Neural cell (in vitro differentiated cells): Measurements from ENCODE around the gene ARHGEF1. TPM values are rescaled to one million over a fixed set of nuclear protein-coding genes. Genes with fewer than 3 reads are reported as not detected.
A peak's percentile ranks its signal among the peaks of the same experiment; 100 is the strongest.

Experiments used
- H2AFZ ChIP-seq: fragments of 200-600, 300-800 bp; sonication (generic), shearing (Covaris generic); 2 replicates; pipeline ENCODE4 v1.6.0; 2014; ENCODE audit warnings: low read depth, mild to moderate bottlenecking, antibody characterized with exemption, low read length, moderate library complexity
- H3F3A ChIP-seq: fragments of 200-600 bp; shearing (Covaris generic); 2 replicates; pipeline ENCODE4 v1.6.1; 2016; ENCODE audit warnings: mild to moderate bottlenecking, moderate library complexity, mixed read lengths, antibody characterized with exemption, low read length; ENCODE audit not compliant: insufficient read depth, poor library complexity, severe bottlenecking
- H3K27ac ChIP-seq: fragments of 200-600, 300-800 bp; sonication (generic), shearing (Covaris generic); 2 replicates; pipeline ENCODE4 v1.5.1; 2014; ENCODE audit warnings: mild to moderate bottlenecking, low read length, moderate library complexity
- H3K27me3 ChIP-seq: fragments of 300-800, 200-600 bp; sonication (generic), shearing (Covaris generic); 2 replicates; pipeline ENCODE4 v1.6.0; 2014; ENCODE audit warnings: mild to moderate bottlenecking, low read depth, low read length, moderate library complexity; ENCODE audit not compliant: insufficient read depth
- H3K36me3 ChIP-seq: fragments of 300-800, 200-600 bp; sonication (generic), shearing (Covaris generic); 2 replicates; pipeline ENCODE4 v1.5.1; 2014; ENCODE audit warnings: mild to moderate bottlenecking, antibody characterized with exemption, low read length, moderate library complexity; ENCODE audit not compliant: insufficient read depth
- H3K4me2 ChIP-seq: fragments of 300-800, 200-600 bp; sonication (generic), shearing (Covaris generic); 2 replicates; pipeline ENCODE4 v1.6.0; 2014; ENCODE audit warnings: mild to moderate bottlenecking, low read length
- H3K4me3 ChIP-seq: fragments of 300-800, 200-600 bp; sonication (generic), shearing (Covaris generic); 2 replicates; pipeline ENCODE4 v1.5.1; 2014; ENCODE audit warnings: mild to moderate bottlenecking, low read length, moderate library complexity
- H3K79me2 ChIP-seq: fragments of 200-600 bp; shearing (Covaris generic); replicated peaks from 2 replicates; pipeline ENCODE4 v1.6.0; 2014; ENCODE audit warnings: mild to moderate bottlenecking, low read length, moderate library complexity; ENCODE audit not compliant: insufficient read depth
- H3K9ac ChIP-seq: fragments of 300-800, 200-600 bp; sonication (generic), shearing (Covaris generic); 2 replicates; pipeline ENCODE4 v1.6.1; 2016; ENCODE audit warnings: mild to moderate bottlenecking, low read length, mixed read lengths
- H3K9me2 ChIP-seq: fragments of 200-600 bp; shearing (Covaris generic); 2 replicates; pipeline ENCODE4 v1.6.1; 2016; ENCODE audit warnings: mild to moderate bottlenecking, low read length, mixed read lengths; ENCODE audit not compliant: insufficient read depth
- H3K9me3 ChIP-seq: fragments of 200-600, 300-800 bp; sonication (generic), shearing (Covaris generic); 2 replicates; pipeline ENCODE4 v1.6.1; 2016; ENCODE audit warnings: mild to moderate bottlenecking, mixed run types, low read length, moderate library complexity, mixed read lengths
- H4K20me1 ChIP-seq: fragments of 200-600 bp; shearing (Covaris generic); 2 replicates; pipeline ENCODE4 v1.6.1; 2016; ENCODE audit warnings: mild to moderate bottlenecking, mixed run types; ENCODE audit not compliant: insufficient read depth
- EP300 ChIP-seq: fragments of 450-650 bp; conservative IDR thresholded peaks from 2 replicates; pipeline ENCODE4 v1.6.1; 2014; ENCODE audit warnings: antibody characterized with exemption, mild to moderate bottlenecking, moderate library complexity; ENCODE audit not compliant: poor library complexity, severe bottlenecking
- EZH2 ChIP-seq: fragments of 200-600, 300-800 bp; shearing (Covaris generic), sonication (generic); IDR thresholded peaks from 2 replicates; pipeline ENCODE4 v1.6.1; 2014; ENCODE audit warnings: antibody characterized with exemption, low read length, borderline replicate concordance, mild to moderate bottlenecking; ENCODE audit not compliant: insufficient read depth, poor library complexity, severe bottlenecking
- MXI1 ChIP-seq: fragments of 450-650 bp; conservative IDR thresholded peaks from 2 replicates; pipeline ENCODE4 v1.6.1; 2014; ENCODE audit warnings: antibody characterized with exemption, mild to moderate bottlenecking; ENCODE audit not compliant: poor library complexity, severe bottlenecking
- POLR2AphosphoS5 ChIP-seq: IDR thresholded peaks from 2 replicates; pipeline ENCODE4 v1.6.1; 2012
- RAD21 ChIP-seq: fragments of 450-650 bp; conservative IDR thresholded peaks from 2 replicates; pipeline ENCODE4 v1.6.1; 2014; ENCODE audit warnings: antibody characterized with exemption, mild to moderate bottlenecking, moderate library complexity
- SMC3 ChIP-seq: fragments of 450-650 bp; conservative IDR thresholded peaks from 2 replicates; pipeline ENCODE4 v1.6.1; 2014; ENCODE audit warnings: antibody characterized with exemption, mild to moderate bottlenecking, moderate library complexity; ENCODE audit not compliant: poor library complexity
- TAF1 ChIP-seq: IDR thresholded peaks from 2 replicates; pipeline ENCODE4 v1.6.1; 2012; ENCODE audit warnings: low read depth
- polyA plus RNA-seq: library from polyadenylated mRNA; depleted of rRNA; stranded (reverse); fragments of >200 nt; gene quantifications from 2 replicates; pipeline ENCODE4 v1.2.3, GENCODE V29; 2014
- TF ChIP-seq, protein P1 (sequence below): fragments of 450-650 bp; IDR thresholded peaks from 2 replicates; pipeline ENCODE4 v1.5.1; 2014; ENCODE audit warnings: antibody characterized with exemption, mild to moderate bottlenecking, moderate library complexity; ENCODE audit not compliant: poor library complexity, severe bottlenecking
- TF ChIP-seq, protein P2 (sequence below): IDR thresholded peaks from 2 replicates; pipeline ENCODE4 v1.6.1; 2012; ENCODE audit warnings: borderline replicate concordance

ARHGEF1 gene
- polyA plus RNA-seq, 1 donor from 2014 or later, result 12.0 TPM

DNA sequence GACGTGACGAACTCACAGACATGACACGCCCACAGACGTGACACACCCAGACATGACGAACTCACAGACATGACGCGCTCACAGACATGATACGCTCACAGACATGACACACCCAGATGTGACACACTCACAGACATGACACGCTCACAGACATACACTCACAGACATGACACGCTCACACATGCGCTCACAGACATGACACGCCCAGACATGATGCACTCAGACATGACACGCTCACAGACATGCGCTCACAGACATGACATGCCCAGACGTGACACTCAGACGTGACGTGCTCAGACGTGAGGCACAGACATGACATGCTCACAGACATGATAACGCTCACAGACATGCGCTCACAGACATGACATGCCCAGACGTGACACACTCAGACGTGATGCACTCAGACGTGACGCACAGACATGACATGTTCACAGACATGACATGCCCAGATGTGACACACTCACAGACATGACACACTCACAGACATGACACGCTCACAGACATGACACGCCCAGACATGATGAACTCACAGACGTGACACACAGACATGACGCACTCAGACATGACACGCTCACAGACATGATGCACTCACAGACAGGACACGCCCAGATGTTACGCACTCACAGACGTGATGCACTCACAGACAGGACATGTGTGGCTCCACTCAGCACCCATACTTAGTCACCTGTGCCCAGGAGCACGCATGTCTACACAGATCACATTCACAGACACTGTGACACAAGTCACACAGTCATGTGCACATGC lies 37.1 kb downstream of the ARHGEF1 start:
- TF ChIP-seq POLR2AphosphoS5 (peak; percentile 26), MXI1 (no peak)
- no peak overlapping the region for H2AFZ ChIP-seq

DNA sequence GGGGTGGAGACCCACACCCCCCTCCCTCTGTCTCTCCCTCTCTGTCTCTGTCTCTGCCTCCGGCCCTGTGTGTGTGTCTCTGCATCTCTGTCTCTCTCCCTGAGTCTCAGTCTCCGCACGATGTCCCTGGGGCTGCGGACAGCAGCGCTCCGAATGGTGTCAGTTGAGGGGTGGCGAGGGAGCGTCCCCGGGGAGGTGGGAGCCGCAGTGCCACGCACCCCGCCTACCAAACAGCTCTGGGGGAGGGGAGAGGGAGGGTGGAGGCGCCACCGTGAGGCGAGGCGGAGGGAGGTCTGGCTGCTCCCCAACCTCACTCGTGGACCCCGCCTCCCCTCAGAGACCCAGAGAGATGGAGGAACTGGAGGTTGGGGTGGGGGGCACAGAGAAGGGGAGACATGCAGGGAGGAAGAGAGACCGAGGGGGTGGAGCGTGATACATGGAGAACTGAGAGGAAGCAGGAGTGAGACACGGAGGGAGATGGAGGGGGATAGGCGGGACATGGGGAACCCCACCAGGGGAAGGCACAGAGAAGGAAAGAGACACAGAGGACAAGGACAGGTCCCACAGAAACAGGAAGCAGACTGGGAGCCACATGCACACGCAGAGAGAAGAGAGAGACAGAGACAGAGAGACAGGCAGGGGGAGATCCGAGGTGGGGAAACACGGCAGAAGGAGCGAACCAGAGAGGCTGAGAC lies 38.0 kb downstream of the ARHGEF1 start:
- TF ChIP-seq SMC3, result no peak
- TF ChIP-seq TAF1, result no peak
- TF ChIP-seq RAD21, result no peak
- TF ChIP-seq, protein P1, sequence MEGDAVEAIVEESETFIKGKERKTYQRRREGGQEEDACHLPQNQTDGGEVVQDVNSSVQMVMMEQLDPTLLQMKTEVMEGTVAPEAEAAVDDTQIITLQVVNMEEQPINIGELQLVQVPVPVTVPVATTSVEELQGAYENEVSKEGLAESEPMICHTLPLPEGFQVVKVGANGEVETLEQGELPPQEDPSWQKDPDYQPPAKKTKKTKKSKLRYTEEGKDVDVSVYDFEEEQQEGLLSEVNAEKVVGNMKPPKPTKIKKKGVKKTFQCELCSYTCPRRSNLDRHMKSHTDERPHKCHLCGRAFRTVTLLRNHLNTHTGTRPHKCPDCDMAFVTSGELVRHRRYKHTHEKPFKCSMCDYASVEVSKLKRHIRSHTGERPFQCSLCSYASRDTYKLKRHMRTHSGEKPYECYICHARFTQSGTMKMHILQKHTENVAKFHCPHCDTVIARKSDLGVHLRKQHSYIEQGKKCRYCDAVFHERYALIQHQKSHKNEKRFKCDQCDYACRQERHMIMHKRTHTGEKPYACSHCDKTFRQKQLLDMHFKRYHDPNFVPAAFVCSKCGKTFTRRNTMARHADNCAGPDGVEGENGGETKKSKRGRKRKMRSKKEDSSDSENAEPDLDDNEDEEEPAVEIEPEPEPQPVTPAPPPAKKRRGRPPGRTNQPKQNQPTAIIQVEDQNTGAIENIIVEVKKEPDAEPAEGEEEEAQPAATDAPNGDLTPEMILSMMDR, result no peak
- TF ChIP-seq, protein P2, sequence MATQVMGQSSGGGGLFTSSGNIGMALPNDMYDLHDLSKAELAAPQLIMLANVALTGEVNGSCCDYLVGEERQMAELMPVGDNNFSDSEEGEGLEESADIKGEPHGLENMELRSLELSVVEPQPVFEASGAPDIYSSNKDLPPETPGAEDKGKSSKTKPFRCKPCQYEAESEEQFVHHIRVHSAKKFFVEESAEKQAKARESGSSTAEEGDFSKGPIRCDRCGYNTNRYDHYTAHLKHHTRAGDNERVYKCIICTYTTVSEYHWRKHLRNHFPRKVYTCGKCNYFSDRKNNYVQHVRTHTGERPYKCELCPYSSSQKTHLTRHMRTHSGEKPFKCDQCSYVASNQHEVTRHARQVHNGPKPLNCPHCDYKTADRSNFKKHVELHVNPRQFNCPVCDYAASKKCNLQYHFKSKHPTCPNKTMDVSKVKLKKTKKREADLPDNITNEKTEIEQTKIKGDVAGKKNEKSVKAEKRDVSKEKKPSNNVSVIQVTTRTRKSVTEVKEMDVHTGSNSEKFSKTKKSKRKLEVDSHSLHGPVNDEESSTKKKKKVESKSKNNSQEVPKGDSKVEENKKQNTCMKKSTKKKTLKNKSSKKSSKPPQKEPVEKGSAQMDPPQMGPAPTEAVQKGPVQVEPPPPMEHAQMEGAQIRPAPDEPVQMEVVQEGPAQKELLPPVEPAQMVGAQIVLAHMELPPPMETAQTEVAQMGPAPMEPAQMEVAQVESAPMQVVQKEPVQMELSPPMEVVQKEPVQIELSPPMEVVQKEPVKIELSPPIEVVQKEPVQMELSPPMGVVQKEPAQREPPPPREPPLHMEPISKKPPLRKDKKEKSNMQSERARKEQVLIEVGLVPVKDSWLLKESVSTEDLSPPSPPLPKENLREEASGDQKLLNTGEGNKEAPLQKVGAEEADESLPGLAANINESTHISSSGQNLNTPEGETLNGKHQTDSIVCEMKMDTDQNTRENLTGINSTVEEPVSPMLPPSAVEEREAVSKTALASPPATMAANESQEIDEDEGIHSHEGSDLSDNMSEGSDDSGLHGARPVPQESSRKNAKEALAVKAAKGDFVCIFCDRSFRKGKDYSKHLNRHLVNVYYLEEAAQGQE, result no peak
- TF ChIP-seq EP300, result no peak
- no peak for TF ChIP-seq MXI1
- no peak for TF ChIP-seq POLR2AphosphoS5
- TF ChIP-seq EZH2, result no peak
- no peak overlapping the region for H3K4me3 ChIP-seq

More for the DNA sequence above, 37.1 kb downstream of the ARHGEF1 start:
- H3K4me2 ChIP-seq, result no peak overlapping the region
- H3K9me3 ChIP-seq, result no peaks in the 10 kb centered on the region
- no peaks in the 10 kb centered on the region for H3F3A ChIP-seq
- H3K9me2 ChIP-seq, result no peaks in the 10 kb centered on the region
- no peak overlapping the region for H3K4me3 ChIP-seq
- H3K27ac ChIP-seq, result no peak overlapping the region
- H3K27me3 ChIP-seq, result peaks cover 84% of the 10 kb centered on the region
- H3K36me3 ChIP-seq, result no peaks in the 10 kb centered on the region
- no peak overlapping the region for H3K9ac ChIP-seq
- H3K79me2 ChIP-seq, result no peaks in the 10 kb centered on the region
- H4K20me1 ChIP-seq, result no peaks in the 10 kb centered on the region

More for the DNA sequence above, 38.0 kb downstream of the ARHGEF1 start:
- Histone ChIP-seq H3F3A (no peaks in the 10 kb centered on the region), H3K79me2 (no peaks in the 10 kb centered on the region), H3K27ac (no peak overlapping the region), H3K9me2 (no peaks in the 10 kb centered on the region), H3K27me3 (peaks cover 84% of the 10 kb centered on the region), H3K36me3 (no peaks in the 10 kb centered on the region), H3K9me3 (no peaks in the 10 kb centered on the region), H4K20me1 (no peaks in the 10 kb centered on the region), H2AFZ (no peak overlapping the region), H3K9ac (no peak overlapping the region), H3K4me2 (no peak overlapping the region)
